Naive thymus-derived CD4-positive, alpha-beta T cell (primary cell): ENCODE data around the gene TMEM130. TPM values are rescaled to one million over a fixed set of nuclear protein-coding genes. Genes with fewer than 3 reads are reported as not detected.

Experiments
- ATAC-seq: fragments of 150-1000 bp; cut with Tn5 transposase; 2 replicates; pipeline ENCODE4 v1.10.0; 2021; ENCODE audit warnings: mild to moderate bottlenecking, moderate library complexity
- CTCF ChIA-PET: fragments of 350-600 bp; sonication (Branson Sonifier 250); formaldehyde crosslinking; loops from one replicate; lab custom pipeline; 2021; ENCODE audit warnings: antibody characterized with exemption; lab: Charles Lee
- POLR2A ChIA-PET: fragments of 350-600 bp; sonication (Branson Sonifier 250); formaldehyde crosslinking; loops from one replicate; lab custom pipeline; 2021; ENCODE audit warnings: antibody characterized with exemption, inconsistent platforms; lab: Charles Lee
- DNase-seq, 9 donors: peaks; one replicate each; pipeline versions ENCODE4 v3.0.0 to v3.0.0-alpha.2; 2020 to 2022; ENCODE audit warnings: mixed read lengths in 1 of 9
- H3K27ac ChIP-seq: one replicate; pipeline ENCODE4 v1.7.0; 2013; ENCODE audit warnings: mild to moderate bottlenecking, low read depth, low read length, moderate library complexity
- H3K27me3 ChIP-seq, 2 donors: one replicate each; pipeline ENCODE4 v1.7.0; 2013; ENCODE audit warnings: low read length in 2 of 2, mild to moderate bottlenecking in 2 of 2, moderate library complexity in 2 of 2; ENCODE audit not compliant: control insufficient read depth in 2 of 2, insufficient read depth in 2 of 2
- H3K36me3 ChIP-seq, 3 experiments: 1 replicate in 2 of 3; 2 replicates in 1 of 3; pipeline ENCODE4 v1.7.0; 2013; ENCODE audit warnings: low read length in 3 of 3, mild to moderate bottlenecking in 3 of 3, moderate library complexity in 1 of 3; ENCODE audit not compliant: insufficient read depth in 3 of 3, control insufficient read depth in 2 of 3
- H3K4me1 ChIP-seq, 2 donors: one replicate each; pipeline ENCODE4 v1.7.0; 2013; ENCODE audit warnings: low read length in 2 of 2, mild to moderate bottlenecking in 2 of 2, moderate library complexity in 1 of 2; ENCODE audit not compliant: control insufficient read depth in 2 of 2, insufficient read depth in 2 of 2
- H3K4me3 ChIP-seq: 2 replicates; pipeline ENCODE4 v1.7.0; 2013; ENCODE audit warnings: mild to moderate bottlenecking, low read length
- H3K9me3 ChIP-seq, 3 experiments: 1 replicate in 2 of 3; 2 replicates in 1 of 3; pipeline ENCODE4 v1.7.0; 2013; ENCODE audit warnings: low read length in 3 of 3; ENCODE audit not compliant: control insufficient read depth in 2 of 3
- H3K27ac Mint-ChIP-seq, 9 donors: one replicate each; pipeline ENCODE4 v1.8.0; 2020 to 2022; ENCODE audit warnings: mixed read lengths in 9 of 9, mild to moderate bottlenecking in 8 of 9, moderate library complexity in 5 of 9, inconsistent platforms in 2 of 9
- H3K27me3 Mint-ChIP-seq, 5 donors: one replicate each; pipeline ENCODE4 v1.8.0; 2021 to 2022; ENCODE audit warnings: mixed read lengths in 5 of 5, mild to moderate bottlenecking in 1 of 5
- H3K36me3 Mint-ChIP-seq, 5 donors: one replicate each; pipeline ENCODE4 v1.8.0; 2020 to 2022; ENCODE audit warnings: mixed read lengths in 5 of 5, mild to moderate bottlenecking in 3 of 5, inconsistent platforms in 1 of 5
- H3K4me1 Mint-ChIP-seq, 7 donors: one replicate each; pipeline ENCODE4 v1.8.0; 2020 to 2022; ENCODE audit warnings: mixed read lengths in 7 of 7, mild to moderate bottlenecking in 3 of 7, inconsistent platforms in 1 of 7
- H3K4me3 Mint-ChIP-seq, 10 donors: one replicate each; pipeline ENCODE4 v1.8.0; 2020 to 2022; ENCODE audit warnings: mild to moderate bottlenecking in 10 of 10, mixed read lengths in 10 of 10, moderate library complexity in 6 of 10, inconsistent platforms in 2 of 10
- H3K9me3 Mint-ChIP-seq, 11 donors: one replicate each; pipeline ENCODE4 v1.8.0; 2020 to 2022; ENCODE audit warnings: mixed read lengths in 11 of 11, mild to moderate bottlenecking in 4 of 11, inconsistent platforms in 1 of 11, moderate library complexity in 1 of 11
- intact Hi-C, 2 donors: fragments of 100-400 bp; cut with micrococcal nuclease; formaldehyde crosslinking; loops; one replicate each; pipeline ENCODE4 v1.15.1; 2023
- polyA plus RNA-seq, 2 donors: library from polyadenylated mRNA; unstranded; fragments of 300-500 nt; fragmentation: Illumina TruSeq; gene quantifications; one replicate each; pipeline ENCODE4 v1.2.3, GENCODE V29; 2021
- total RNA-seq, 6 experiments: library from RNA in 5 of 6; stranded (reverse) in 5 of 6; gene quantifications; 1 replicate in 5 of 6; 2 replicates in 1 of 6; pipeline ENCODE4 v1.2.3 and lab custom pipeline; 2021 to 2026

TMEM130 gene
- total and polyA plus RNA-seq, 7 experiments from 2014 or later: not detected

- no peaks in the 10 kb centered on the region for H3K4me1 Mint-ChIP-seq
- H3K36me3 Mint-ChIP-seq: peaks cover 14 to 65% (median 40%) of the 10 kb centered on the region in 5 donors
- ATAC-seq (no peak), DNase-seq (no peak)
- H3K9me3 Mint-ChIP-seq: no peaks in the 10 kb centered on the region
- no peaks in the 10 kb centered on the region for H3K9me3 ChIP-seq
- CTCF ChIA-PET: no interaction called here
- POLR2A ChIA-PET: no interaction called here
- no peak overlapping the region for H3K4me3 Mint-ChIP-seq
- no peaks in the 10 kb centered on the region for H3K27me3 ChIP-seq
- H3K4me1 ChIP-seq: no peaks in the 10 kb centered on the region
- no peaks in the 10 kb centered on the region for H3K27me3 Mint-ChIP-seq
- intact Hi-C loops: no loop called here
- H3K27ac Mint-ChIP-seq: peak overlapping the region in 1 of 9 donors; percentile 51
- no peak overlapping the region for H3K27ac ChIP-seq
- peaks cover 34 to 88% (median 39%) of the 10 kb centered on the region in 3 experiments for H3K36me3 ChIP-seq
- no peak overlapping the region for H3K4me3 ChIP-seq
These were observed 39.7 kb upstream of the TMEM130 start for GRCh38 chr7:98909487-98909886.

- no peak overlapping the region for H3K4me3 ChIP-seq
- no peaks in the 10 kb centered on the region for H3K9me3 Mint-ChIP-seq
- no peaks in the 10 kb centered on the region for H3K27me3 ChIP-seq
- H3K4me3 Mint-ChIP-seq: no peak overlapping the region
- intact Hi-C loops: no loop called here
- ATAC-seq (no peak), DNase-seq (no peak)
- no peak overlapping the region for H3K27ac ChIP-seq
- H3K4me1 ChIP-seq: no peaks in the 10 kb centered on the region
- H3K4me1 Mint-ChIP-seq: no peaks in the 10 kb centered on the region
- peaks cover 15 to 69% (median 43%) of the 10 kb centered on the region in 5 donors for H3K36me3 Mint-ChIP-seq
- no peaks in the 10 kb centered on the region for H3K27me3 Mint-ChIP-seq
- CTCF ChIA-PET: no interaction called here
- H3K9me3 ChIP-seq: no peaks in the 10 kb centered on the region
- H3K36me3 ChIP-seq: peaks cover 34 to 90% (median 39%) of the 10 kb centered on the region in 3 experiments
- POLR2A ChIA-PET: no interaction called here
- H3K27ac Mint-ChIP-seq: peak overlapping the region in 1 of 9 donors; percentile 29
These were observed 38.8 kb upstream of the TMEM130 start for GRCh38 chr7:98908585-98908984.

GRCh38 chr7:98907570-98907969, 37.8 kb upstream of the TMEM130 start:
- H3K9me3 Mint-ChIP-seq: no peaks in the 10 kb centered on the region
- H3K4me3 Mint-ChIP-seq: no peak overlapping the region
- ChIA-PET POLR2A (no interaction called here), CTCF (no interaction called here)
- Histone ChIP-seq H3K4me3 (no peak overlapping the region), H3K4me1 (no peaks in the 10 kb centered on the region), H3K27ac (no peak overlapping the region), H3K36me3 (peaks cover 34 to 90% (median 36%) of the 10 kb centered on the region in 3 experiments), H3K27me3 (no peaks in the 10 kb centered on the region), H3K9me3 (no peaks in the 10 kb centered on the region)
- H3K36me3 Mint-ChIP-seq: peaks cover 17 to 70% (median 44%) of the 10 kb centered on the region in 5 donors
- no peaks in the 10 kb centered on the region for H3K4me1 Mint-ChIP-seq
- no peaks in the 10 kb centered on the region for H3K27me3 Mint-ChIP-seq
- DNase-seq (no peak), ATAC-seq (no peak)
- H3K27ac Mint-ChIP-seq: peak overlapping the region in 3 of 9 donors; percentile 10 to 65 (median 36)
- intact Hi-C loops: no loop called here

- no peak overlapping the region for H3K4me3 ChIP-seq
- DNase-seq (no peak), ATAC-seq (no peak)
- H3K36me3 Mint-ChIP-seq: peaks cover 31 to 71% (median 46%) of the 10 kb centered on the region in 5 donors
- intact Hi-C loops: no loop called here
- ChIA-PET POLR2A (interaction anchor here (0.8 kb wide), 1 partner anchor 1315 kb away, joined by 3 read pairs; no protein-coding TSS in a partner anchor), CTCF (interaction anchor here (0.8 kb wide), 1 partner anchor 21 kb away, joined by 4 read pairs; no protein-coding TSS in a partner anchor)
- H3K4me1 Mint-ChIP-seq: peaks cover 0 to 5% (median 0%) of the 10 kb centered on the region in 7 donors
- peak overlapping the region in 2 of 9 donors; percentile 8 to 23 for H3K27ac Mint-ChIP-seq
- H3K27me3 ChIP-seq: no peaks in the 10 kb centered on the region
- no peak overlapping the region for H3K27ac ChIP-seq
- H3K4me1 ChIP-seq: no peaks in the 10 kb centered on the region
- no peaks in the 10 kb centered on the region for H3K9me3 Mint-ChIP-seq
- H3K9me3 ChIP-seq: no peaks in the 10 kb centered on the region
- H3K36me3 ChIP-seq: peaks cover 40 to 92% (median 56%) of the 10 kb centered on the region in 3 experiments
- H3K27me3 Mint-ChIP-seq: no peaks in the 10 kb centered on the region
- H3K4me3 Mint-ChIP-seq: no peak overlapping the region
These were observed 33.4 kb upstream of the TMEM130 start for GRCh38 chr7:98903246-98903645.

- intact Hi-C loops: no loop called here
- CTCF ChIA-PET: interaction anchor here (0.8 kb wide), 1 partner anchor 22 kb away, joined by 4 read pairs; no protein-coding TSS in a partner anchor
- no peak overlapping the region for H3K27ac ChIP-seq
- no peaks in the 10 kb centered on the region for H3K9me3 ChIP-seq
- peaks cover 37 to 92% (median 59%) of the 10 kb centered on the region in 3 experiments for H3K36me3 ChIP-seq
- Mint-ChIP-seq H3K9me3 (no peaks in the 10 kb centered on the region), H3K36me3 (peaks cover 31 to 68% (median 46%) of the 10 kb centered on the region in 5 donors), H3K4me1 (peaks cover 0 to 5% (median 0%) of the 10 kb centered on the region in 7 donors), H3K4me3 (no peak overlapping the region), H3K27ac (no peak overlapping the region), H3K27me3 (no peaks in the 10 kb centered on the region)
- POLR2A ChIA-PET: interaction anchor here (0.8 kb wide), 1 partner anchor 1316 kb away, joined by 3 read pairs; no protein-coding TSS in a partner anchor
- ATAC-seq: no peak
- no peak overlapping the region for H3K4me3 ChIP-seq
- no peaks in the 10 kb centered on the region for H3K27me3 ChIP-seq
- no peak for DNase-seq
- H3K4me1 ChIP-seq: no peaks in the 10 kb centered on the region
These were observed 32.7 kb upstream of the TMEM130 start for GRCh38 chr7:98902523-98902922.

- no peak overlapping the region for H3K4me3 Mint-ChIP-seq
- H3K9me3 Mint-ChIP-seq: no peaks in the 10 kb centered on the region
- intact Hi-C loops: no loop called here
- Histone ChIP-seq H3K27ac (no peak overlapping the region), H3K9me3 (no peaks in the 10 kb centered on the region), H3K36me3 (peaks cover 39 to 98% (median 59%) of the 10 kb centered on the region in 3 experiments), H3K27me3 (no peaks in the 10 kb centered on the region), H3K4me3 (no peak overlapping the region), H3K4me1 (no peaks in the 10 kb centered on the region)
- H3K36me3 Mint-ChIP-seq: peaks cover 31 to 75% (median 51%) of the 10 kb centered on the region in 5 donors
- ChIA-PET CTCF (interaction anchor here (0.6 kb wide), 1 partner anchor 19 kb away, joined by 3 read pairs; no protein-coding TSS in a partner anchor), POLR2A (no interaction called here)
- H3K4me1 Mint-ChIP-seq: peaks cover 0 to 5% (median 3%) of the 10 kb centered on the region in 7 donors
- no peaks in the 10 kb centered on the region for H3K27me3 Mint-ChIP-seq
- DNase-seq: no peak
- no peak for ATAC-seq
- no peak overlapping the region for H3K27ac Mint-ChIP-seq
These were observed 31.0 kb upstream of the TMEM130 start for GRCh38 chr7:98900815-98901214.

GRCh38 chr7:98899816-98900215, 30.0 kb upstream of the TMEM130 start:
- H3K4me3 ChIP-seq: no peak overlapping the region
- Mint-ChIP-seq H3K27me3 (no peaks in the 10 kb centered on the region), H3K36me3 (peaks cover 25 to 77% (median 49%) of the 10 kb centered on the region in 5 donors), H3K4me3 (no peak overlapping the region), H3K27ac (no peak overlapping the region), H3K9me3 (no peaks in the 10 kb centered on the region), H3K4me1 (peaks cover 0 to 8% (median 4%) of the 10 kb centered on the region in 7 donors)
- H3K27me3 ChIP-seq: no peaks in the 10 kb centered on the region
- CTCF ChIA-PET: no interaction called here
- no peaks in the 10 kb centered on the region for H3K9me3 ChIP-seq
- DNase-seq (no peak), ATAC-seq (no peak)
- H3K4me1 ChIP-seq: no peaks in the 10 kb centered on the region
- POLR2A ChIA-PET: no interaction called here
- peaks cover 36 to 98% (median 49%) of the 10 kb centered on the region in 3 experiments for H3K36me3 ChIP-seq
- no peak overlapping the region for H3K27ac ChIP-seq
- intact Hi-C loops: no loop called here
